Activated CD4-positive, alpha-beta T cell treated with anti-CD3 and anti-CD28 coated beads, Interleukin-2, Interleukin-6, amounts not matched to agents 100 ng/mL and 50 ng/mL, durations not matched to agents 16 hours and 8 hours (primary cell): ENCODE results near the gene FCER1G.

ENCODE experiments used
- DNase-seq: peaks from one replicate; pipeline ENCODE4 v3.0.0-alpha.2; 2020

The FCER1G gene

GRCh38 chr1:161215076-161215475 lies at the start of gene FCER1G:
FCER1G (plus strand) TSS chr1:161215295; CDS start chr1:161215322, 27 bp downstream.
- DNase-seq = no peak

GRCh38 chr1:161165742-161166668 lies 49.1 kb upstream of the FCER1G start, which contains the start of gene PPOX:
PPOX (plus strand) TSS chr1:161166426; CDS start chr1:161166848, 422 bp downstream.
- DNase-seq = peak; percentile 97

GRCh38 chr1:161166669-161167548 lies 48.2 kb upstream of the FCER1G start:
- peak; percentile 21 for DNase-seq

GRCh38 chr1:161168906-161169305 lies 46.2 kb upstream of the FCER1G start:
- no peak for DNase-seq

- no peak for DNase-seq
These were observed 43.9 kb upstream of the FCER1G start for GRCh38 chr1:161171191-161171590.

GRCh38 chr1:161171696-161172095 lies 43.4 kb upstream of the FCER1G start:
- DNase-seq = no peak

- no peak for DNase-seq
These were observed 42.7 kb upstream of the FCER1G start for GRCh38 chr1:161172349-161172748.

GRCh38 chr1:161172776-161173376 lies 42.2 kb upstream of the FCER1G start:
- no peak for DNase-seq

GRCh38 chr1:161173711-161174110 lies 41.4 kb upstream of the FCER1G start:
- no peak for DNase-seq

GRCh38 chr1:161174911-161175310 lies 40.2 kb upstream of the FCER1G start:
- DNase-seq = no peak

GRCh38 chr1:161175771-161176453 lies 39.2 kb upstream of the FCER1G start:
- DNase-seq = no peak

GRCh38 chr1:161176468-161177111 lies 38.5 kb upstream of the FCER1G start:
- no peak for DNase-seq

- peak; percentile 97 for DNase-seq
These were observed 37.8 kb upstream of the FCER1G start, which contains the start of gene B4GALT3 for GRCh38 chr1:161177112-161177935. B4GALT3 (minus strand) TSS chr1:161177507; CDS start chr1:161176060, 1,447 bp downstream.

- DNase-seq = no peak
These were observed 37.2 kb upstream of the FCER1G start for GRCh38 chr1:161177936-161178244.

GRCh38 chr1:161179698-161180097 lies 35.4 kb upstream of the FCER1G start:
- no peak for DNase-seq

- DNase-seq = peak; percentile 42
These were observed 34.5 kb upstream of the FCER1G start for GRCh38 chr1:161180639-161181038.

- DNase-seq = peak; percentile 87
These were observed 32.9 kb upstream of the FCER1G start for GRCh38 chr1:161182214-161182613.

- DNase-seq = peak; percentile 87
These were observed 29.8 kb upstream of the FCER1G start for GRCh38 chr1:161185282-161185682.

GRCh38 chr1:161185732-161186311 lies 29.3 kb upstream of the FCER1G start:
- no peak for DNase-seq

GRCh38 chr1:161187311-161187710 lies 27.8 kb upstream of the FCER1G start:
- no peak for DNase-seq

- DNase-seq = no peak
These were observed 26.7 kb upstream of the FCER1G start for GRCh38 chr1:161188381-161188780.
